HepG2 (cell line): Measurements from ENCODE around the gene TBCD. TPM values are rescaled to one million over a fixed set of nuclear protein-coding genes. Genes with fewer than 3 reads are reported as not detected.
A peak's percentile ranks its signal among the peaks of the same experiment; 100 is the strongest.

Experiments used
- AGO2 ChIP-seq: fragments of 200-400 bp; formaldehyde crosslinking; optimal IDR thresholded peaks from 2 replicates; pipeline ENCODE3; 2017; ENCODE audit warnings: mild to moderate bottlenecking, low read depth, low read length, moderate library complexity
- FOSL2 ChIP-seq: sonication (generic); formaldehyde crosslinking; IDR thresholded peaks from 2 replicates; pipeline ENCODE4 v1.4.0; 2020; ENCODE audit warnings: missing genetic modification reagents
- RAD21 ChIP-seq: fragments of 450-650 bp; formaldehyde crosslinking; IDR thresholded peaks from 2 replicates; pipeline ENCODE4 v1.5.0; 2020; ENCODE audit warnings: mild to moderate bottlenecking
- SMARCC2 ChIP-seq: fragments of 450-650 bp; IDR thresholded peaks from 2 replicates; pipeline ENCODE4 v1.6.1; 2017; ENCODE audit warnings: antibody characterized with exemption, mild to moderate bottlenecking
- XBP1 ChIP-seq: sonication (generic); formaldehyde crosslinking; IDR thresholded peaks from 2 replicates; pipeline ENCODE4 v1.5.0; 2020; ENCODE audit warnings: missing genetic modification reagents
- ZNF607 ChIP-seq: sonication (generic); formaldehyde crosslinking; IDR thresholded peaks from 2 replicates; pipeline ENCODE4 v1.5.1; 2020; ENCODE audit warnings: missing genetic modification reagents, mild to moderate bottlenecking, borderline replicate concordance
- ZNF780A ChIP-seq: sonication (generic); formaldehyde crosslinking; IDR thresholded peaks from 2 replicates; pipeline ENCODE4 v1.8.0; 2022; ENCODE audit warnings: mild to moderate bottlenecking, missing genetic modification reagents, moderate library complexity
- polyA plus RNA-seq, 8 experiments: library from polyadenylated mRNA; depleted of rRNA in 3 of 8; stranded (reverse) in 7 of 8; unstranded in 1 of 8; fragments of >200 nt; fragmentation: Illumina TruSeq in 4 of 8; extraction: Trizol in 4 of 8; gene quantifications; 2 replicates each; pipeline versions ENCODE4 v1.2.1 to v1.2.3, GENCODE V29; 2011 to 2016; ENCODE audit warnings: low read depth in 4 of 8, missing spikeins in 1 of 8, mixed read lengths in 1 of 8; ENCODE audit not compliant: insufficient read depth in 1 of 8
- total RNA-seq, 5 experiments: library from RNA; depleted of rRNA; stranded (reverse); fragments of >200 nt; fragmentation: Illumina TruSeq; extraction: Trizol; gene quantifications; 2 replicates each; pipeline ENCODE4 v1.2.3, GENCODE V29; 2016; ENCODE audit warnings: low read depth in 1 of 5
- TF ChIP-seq, protein P1 (sequence below): sonication (generic); formaldehyde crosslinking; IDR thresholded peaks from 2 replicates; pipeline ENCODE4 v1.5.1; 2020; ENCODE audit warnings: mild to moderate bottlenecking, missing genetic modification reagents
- TF ChIP-seq, protein P2 (sequence below): sonication (generic); formaldehyde crosslinking; IDR thresholded peaks from 2 replicates; pipeline ENCODE4 v1.5.0; 2020; ENCODE audit warnings: mild to moderate bottlenecking, missing genetic modification reagents, borderline replicate concordance
- TF ChIP-seq, protein P3 (sequence below), 2 experiments: fragments of 450-650 bp in 1 of 2; sonication (generic) in 1 of 2; formaldehyde crosslinking in 1 of 2; IDR thresholded peaks; 2 replicates each; pipeline versions ENCODE4 v1.6.1 to v1.8.0; 2016 to 2022; ENCODE audit warnings: antibody characterized with exemption in 1 of 2, mild to moderate bottlenecking in 1 of 2, missing genetic modification reagents in 1 of 2
- TF ChIP-seq, protein P4 (sequence below): sonication (generic); formaldehyde crosslinking; IDR thresholded peaks from 2 replicates; pipeline ENCODE4 v1.4.0; 2020; ENCODE audit warnings: mild to moderate bottlenecking, low read depth, missing genetic modification reagents

Gene TBCD
- total and polyA plus RNA-seq, 2 of the 13 experiments (the other 11 are each of a cell fraction or from before 2014, with no cell fraction given), result 33.9 to 54.8 TPM

DNA sequence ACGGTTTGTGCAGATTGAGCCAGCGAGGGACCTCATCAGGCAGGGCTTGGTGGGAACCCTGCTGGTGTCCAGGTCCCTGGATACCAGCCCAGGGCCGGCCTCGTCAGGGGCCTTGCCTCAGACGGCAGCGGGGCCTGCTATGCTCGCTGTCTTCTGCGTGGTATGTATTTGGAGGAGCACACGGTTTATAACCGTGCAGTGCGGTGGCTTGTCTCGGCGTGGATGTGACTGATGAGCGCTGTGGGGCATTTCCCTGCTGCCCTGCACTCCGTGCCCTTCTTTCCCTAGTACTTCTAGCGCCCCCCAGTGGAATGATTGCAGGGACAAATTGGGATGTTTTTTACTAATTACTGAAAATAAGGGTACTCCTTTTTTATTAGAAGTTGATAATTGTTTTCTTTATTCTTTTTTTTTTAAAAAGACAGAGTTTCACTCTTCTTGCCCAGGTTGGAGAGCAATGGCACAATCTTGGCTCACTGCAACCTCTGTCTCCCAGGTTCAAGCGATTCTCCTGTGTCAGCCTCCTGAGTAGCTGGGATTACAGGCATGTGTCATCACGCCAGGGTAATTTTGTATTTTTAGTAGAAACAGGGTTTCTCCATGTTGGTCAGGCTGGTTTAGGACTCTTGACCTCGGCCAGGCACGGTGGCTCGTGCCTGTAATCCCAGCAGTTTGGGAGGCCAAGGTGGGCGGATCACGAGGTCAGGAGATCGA, 15.3 kb downstream of the TBCD start (continued):
- TF ChIP-seq, protein P1, sequence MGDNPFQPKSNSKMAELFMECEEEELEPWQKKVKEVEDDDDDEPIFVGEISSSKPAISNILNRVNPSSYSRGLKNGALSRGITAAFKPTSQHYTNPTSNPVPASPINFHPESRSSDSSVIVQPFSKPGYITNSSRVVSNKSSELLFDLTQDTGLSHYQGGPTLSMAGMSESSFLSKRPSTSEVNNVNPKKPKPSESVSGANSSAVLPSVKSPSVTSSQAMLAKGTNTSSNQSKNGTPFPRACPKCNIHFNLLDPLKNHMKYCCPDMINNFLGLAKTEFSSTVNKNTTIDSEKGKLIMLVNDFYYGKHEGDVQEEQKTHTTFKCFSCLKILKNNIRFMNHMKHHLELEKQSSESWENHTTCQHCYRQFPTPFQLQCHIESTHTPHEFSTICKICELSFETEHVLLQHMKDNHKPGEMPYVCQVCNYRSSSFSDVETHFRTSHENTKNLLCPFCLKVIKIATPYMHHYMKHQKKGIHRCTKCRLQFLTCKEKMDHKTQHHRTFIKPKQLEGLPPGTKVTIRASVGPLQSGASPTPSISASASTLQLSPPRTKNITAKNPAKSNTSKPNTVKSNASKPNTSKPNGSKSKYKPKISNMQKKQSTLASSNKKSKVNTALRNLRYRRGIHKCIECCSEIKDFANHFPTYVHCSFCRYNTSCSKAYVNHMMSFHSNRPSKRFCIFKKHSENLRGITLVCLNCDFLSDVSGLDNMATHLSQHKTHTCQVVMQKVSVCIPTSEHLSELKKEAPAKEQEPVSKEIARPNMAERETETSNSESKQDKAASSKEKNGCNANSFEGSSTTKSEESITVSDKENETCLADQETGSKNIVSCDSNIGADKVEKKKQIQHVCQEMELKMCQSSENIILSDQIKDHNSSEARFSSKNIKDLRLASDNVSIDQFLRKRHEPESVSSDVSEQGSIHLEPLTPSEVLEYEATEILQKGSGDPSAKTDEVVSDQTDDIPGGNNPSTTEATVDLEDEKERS, result no peak
- TF ChIP-seq FOSL2 (CRISPR knock-in tag) (no peak), XBP1 (no peak), AGO2 (peak; percentile 52), RAD21 (CRISPR knock-in tag) (peak; percentile 90), SMARCC2 (no peak), ZNF780A (CRISPR knock-in tag) (no peak), ZNF607 (CRISPR knock-in tag) (no peak)
- TF ChIP-seq, protein P2, sequence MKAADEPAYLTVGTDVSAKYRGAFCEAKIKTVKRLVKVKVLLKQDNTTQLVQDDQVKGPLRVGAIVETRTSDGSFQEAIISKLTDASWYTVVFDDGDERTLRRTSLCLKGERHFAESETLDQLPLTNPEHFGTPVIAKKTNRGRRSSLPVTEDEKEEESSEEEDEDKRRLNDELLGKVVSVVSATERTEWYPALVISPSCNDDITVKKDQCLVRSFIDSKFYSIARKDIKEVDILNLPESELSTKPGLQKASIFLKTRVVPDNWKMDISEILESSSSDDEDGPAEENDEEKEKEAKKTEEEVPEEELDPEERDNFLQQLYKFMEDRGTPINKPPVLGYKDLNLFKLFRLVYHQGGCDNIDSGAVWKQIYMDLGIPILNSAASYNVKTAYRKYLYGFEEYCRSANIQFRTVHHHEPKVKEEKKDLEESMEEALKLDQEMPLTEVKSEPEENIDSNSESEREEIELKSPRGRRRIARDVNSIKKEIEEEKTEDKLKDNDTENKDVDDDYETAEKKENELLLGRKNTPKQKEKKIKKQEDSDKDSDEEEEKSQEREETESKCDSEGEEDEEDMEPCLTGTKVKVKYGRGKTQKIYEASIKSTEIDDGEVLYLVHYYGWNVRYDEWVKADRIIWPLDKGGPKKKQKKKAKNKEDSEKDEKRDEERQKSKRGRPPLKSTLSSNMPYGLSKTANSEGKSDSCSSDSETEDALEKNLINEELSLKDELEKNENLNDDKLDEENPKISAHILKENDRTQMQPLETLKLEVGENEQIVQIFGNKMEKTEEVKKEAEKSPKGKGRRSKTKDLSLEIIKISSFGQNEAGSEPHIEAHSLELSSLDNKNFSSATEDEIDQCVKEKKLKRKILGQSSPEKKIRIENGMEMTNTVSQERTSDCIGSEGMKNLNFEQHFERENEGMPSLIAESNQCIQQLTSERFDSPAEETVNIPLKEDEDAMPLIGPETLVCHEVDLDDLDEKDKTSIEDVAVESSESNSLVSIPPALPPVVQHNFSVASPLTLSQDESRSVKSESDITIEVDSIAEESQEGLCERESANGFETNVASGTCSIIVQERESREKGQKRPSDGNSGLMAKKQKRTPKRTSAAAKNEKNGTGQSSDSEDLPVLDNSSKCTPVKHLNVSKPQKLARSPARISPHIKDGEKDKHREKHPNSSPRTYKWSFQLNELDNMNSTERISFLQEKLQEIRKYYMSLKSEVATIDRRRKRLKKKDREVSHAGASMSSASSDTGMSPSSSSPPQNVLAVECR (CRISPR knock-in tag), result no peak
- TF ChIP-seq, protein P3, sequence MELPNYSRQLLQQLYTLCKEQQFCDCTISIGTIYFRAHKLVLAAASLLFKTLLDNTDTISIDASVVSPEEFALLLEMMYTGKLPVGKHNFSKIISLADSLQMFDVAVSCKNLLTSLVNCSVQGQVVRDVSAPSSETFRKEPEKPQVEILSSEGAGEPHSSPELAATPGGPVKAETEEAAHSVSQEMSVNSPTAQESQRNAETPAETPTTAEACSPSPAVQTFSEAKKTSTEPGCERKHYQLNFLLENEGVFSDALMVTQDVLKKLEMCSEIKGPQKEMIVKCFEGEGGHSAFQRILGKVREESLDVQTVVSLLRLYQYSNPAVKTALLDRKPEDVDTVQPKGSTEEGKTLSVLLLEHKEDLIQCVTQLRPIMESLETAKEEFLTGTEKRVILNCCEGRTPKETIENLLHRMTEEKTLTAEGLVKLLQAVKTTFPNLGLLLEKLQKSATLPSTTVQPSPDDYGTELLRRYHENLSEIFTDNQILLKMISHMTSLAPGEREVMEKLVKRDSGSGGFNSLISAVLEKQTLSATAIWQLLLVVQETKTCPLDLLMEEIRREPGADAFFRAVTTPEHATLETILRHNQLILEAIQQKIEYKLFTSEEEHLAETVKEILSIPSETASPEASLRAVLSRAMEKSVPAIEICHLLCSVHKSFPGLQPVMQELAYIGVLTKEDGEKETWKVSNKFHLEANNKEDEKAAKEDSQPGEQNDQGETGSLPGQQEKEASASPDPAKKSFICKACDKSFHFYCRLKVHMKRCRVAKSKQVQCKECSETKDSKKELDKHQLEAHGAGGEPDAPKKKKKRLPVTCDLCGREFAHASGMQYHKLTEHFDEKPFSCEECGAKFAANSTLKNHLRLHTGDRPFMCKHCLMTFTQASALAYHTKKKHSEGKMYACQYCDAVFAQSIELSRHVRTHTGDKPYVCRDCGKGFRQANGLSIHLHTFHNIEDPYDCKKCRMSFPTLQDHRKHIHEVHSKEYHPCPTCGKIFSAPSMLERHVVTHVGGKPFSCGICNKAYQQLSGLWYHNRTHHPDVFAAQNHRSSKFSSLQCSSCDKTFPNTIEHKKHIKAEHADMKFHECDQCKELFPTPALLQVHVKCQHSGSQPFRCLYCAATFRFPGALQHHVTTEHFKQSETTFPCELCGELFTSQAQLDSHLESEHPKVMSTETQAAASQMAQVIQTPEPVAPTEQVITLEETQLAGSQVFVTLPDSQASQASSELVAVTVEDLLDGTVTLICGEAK (IDR thresholded peaks at IDR 0.05), result no peak
- TF ChIP-seq, protein P3 (CRISPR knock-in tag; IDR thresholded peaks at IDR 0.05), result no peak
- TF ChIP-seq, protein P4, sequence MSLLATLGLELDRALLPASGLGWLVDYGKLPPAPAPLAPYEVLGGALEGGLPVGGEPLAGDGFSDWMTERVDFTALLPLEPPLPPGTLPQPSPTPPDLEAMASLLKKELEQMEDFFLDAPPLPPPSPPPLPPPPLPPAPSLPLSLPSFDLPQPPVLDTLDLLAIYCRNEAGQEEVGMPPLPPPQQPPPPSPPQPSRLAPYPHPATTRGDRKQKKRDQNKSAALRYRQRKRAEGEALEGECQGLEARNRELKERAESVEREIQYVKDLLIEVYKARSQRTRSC (CRISPR knock-in tag), result no peak
